T-helper 1 cell treated with Interleukin-12 subunit alpha and Interleukin-12 subunit beta and Interleukin-4 antibody, amounts not matched to agents 30 μg/mL and 1 μg/mL, for 36 hours (primary cell): ENCODE data around the gene PRRC2A.

ENCODE experiments used
- H3K27ac Mint-ChIP-seq: one replicate; pipeline ENCODE4 v1.8.0; 2021; ENCODE audit warnings: mild to moderate bottlenecking, mixed read lengths
- H3K27me3 Mint-ChIP-seq: one replicate; pipeline ENCODE4 v1.8.0; 2021; ENCODE audit warnings: low read depth, mixed read lengths
- H3K36me3 Mint-ChIP-seq: one replicate; pipeline ENCODE4 v1.8.0; 2021; ENCODE audit warnings: low read depth, mixed read lengths
- H3K4me1 Mint-ChIP-seq: one replicate; pipeline ENCODE4 v1.8.0; 2021; ENCODE audit warnings: low read depth, mixed read lengths
- H3K4me3 Mint-ChIP-seq: one replicate; pipeline ENCODE4 v1.8.0; 2021; ENCODE audit warnings: mild to moderate bottlenecking, moderate library complexity, mixed read lengths
- H3K9me3 Mint-ChIP-seq: one replicate; pipeline ENCODE4 v1.8.0; 2021; ENCODE audit warnings: mixed read lengths

The PRRC2A gene

GRCh38 chr6:31620586-31621319 is at the start of gene PRRC2A:
TSS of gene PRRC2A (plus strand) at chr6:31620715. CDS start at chr6:31622790, 2,075 bp downstream.
- Mint-ChIP-seq H3K4me3 (peak within 1 kb of the TSS; percentile 96), H3K27ac (peak within 1 kb of the TSS; percentile 98), H3K9me3 (no peaks in the 10 kb centered on the region), H3K4me1 (peaks cover 35% of the 10 kb centered on the region), H3K36me3 (peaks cover 33% of the 10 kb centered on the region), H3K27me3 (no peaks in the 10 kb centered on the region)

DNA sequence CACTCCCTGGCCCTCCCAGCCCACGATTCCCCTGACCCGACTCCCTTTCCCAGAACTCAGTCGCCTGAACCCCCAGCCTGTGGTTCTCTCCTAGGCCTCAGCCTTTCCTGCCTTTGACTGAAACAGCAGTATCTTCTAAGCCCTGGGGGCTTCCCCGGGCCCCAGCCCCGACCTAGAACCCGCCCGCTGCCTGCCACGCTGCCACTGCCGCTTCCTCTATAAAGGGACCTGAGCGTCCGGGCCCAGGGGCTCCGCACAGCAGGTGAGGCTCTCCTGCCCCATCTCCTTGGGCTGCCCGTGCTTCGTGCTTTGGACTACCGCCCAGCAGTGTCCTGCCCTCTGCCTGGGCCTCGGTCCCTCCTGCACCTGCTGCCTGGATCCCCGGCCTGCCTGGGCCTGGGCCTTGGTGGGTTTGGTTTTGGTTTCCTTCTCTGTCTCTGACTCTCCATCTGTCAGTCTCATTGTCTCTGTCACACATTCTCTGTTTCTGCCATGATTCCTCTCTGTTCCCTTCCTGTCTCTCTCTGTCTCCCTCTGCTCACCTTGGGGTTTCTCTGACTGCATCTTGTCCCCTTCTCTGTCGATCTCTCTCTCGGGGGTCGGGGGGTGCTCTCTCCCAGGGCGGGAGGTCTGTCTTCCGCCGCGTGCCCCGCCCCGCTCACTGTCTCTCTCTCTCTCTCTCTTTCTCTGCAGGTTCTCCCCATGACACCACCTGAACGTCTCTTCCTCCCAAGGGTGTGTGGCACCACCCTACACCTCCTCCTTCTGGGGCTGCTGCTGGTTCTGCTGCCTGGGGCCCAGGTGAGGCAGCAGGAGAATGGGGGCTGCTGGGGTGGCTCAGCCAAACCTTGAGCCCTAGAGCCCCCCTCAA is 48.2 kb upstream of the PRRC2A start, which contains the start of gene LTA:
LTA (plus strand) TSS at position 249 of the 871 bp plus-strand sequence; CDS start at position 703, 454 bp downstream.
- Mint-ChIP-seq H3K4me1 (peaks cover 80% of the 10 kb centered on the region), H3K9me3 (no peaks in the 10 kb centered on the region), H3K27ac (peak within 1 kb of the TSS; percentile 99), H3K4me3 (peak within 1 kb of the TSS; percentile 97), H3K27me3 (peaks cover 13% of the 10 kb centered on the region), H3K36me3 (peaks cover 29% of the 10 kb centered on the region)

- Mint-ChIP-seq H3K27me3 (peaks cover 4% of the 10 kb centered on the region), H3K36me3 (peaks cover 37% of the 10 kb centered on the region), H3K27ac (peak overlapping the region; percentile 99), H3K4me3 (peak overlapping the region; percentile 97), H3K9me3 (no peaks in the 10 kb centered on the region), H3K4me1 (peaks cover 75% of the 10 kb centered on the region)
These were observed 47.0 kb upstream of the PRRC2A start for GRCh38 chr6:31573239-31574105.

DNA sequence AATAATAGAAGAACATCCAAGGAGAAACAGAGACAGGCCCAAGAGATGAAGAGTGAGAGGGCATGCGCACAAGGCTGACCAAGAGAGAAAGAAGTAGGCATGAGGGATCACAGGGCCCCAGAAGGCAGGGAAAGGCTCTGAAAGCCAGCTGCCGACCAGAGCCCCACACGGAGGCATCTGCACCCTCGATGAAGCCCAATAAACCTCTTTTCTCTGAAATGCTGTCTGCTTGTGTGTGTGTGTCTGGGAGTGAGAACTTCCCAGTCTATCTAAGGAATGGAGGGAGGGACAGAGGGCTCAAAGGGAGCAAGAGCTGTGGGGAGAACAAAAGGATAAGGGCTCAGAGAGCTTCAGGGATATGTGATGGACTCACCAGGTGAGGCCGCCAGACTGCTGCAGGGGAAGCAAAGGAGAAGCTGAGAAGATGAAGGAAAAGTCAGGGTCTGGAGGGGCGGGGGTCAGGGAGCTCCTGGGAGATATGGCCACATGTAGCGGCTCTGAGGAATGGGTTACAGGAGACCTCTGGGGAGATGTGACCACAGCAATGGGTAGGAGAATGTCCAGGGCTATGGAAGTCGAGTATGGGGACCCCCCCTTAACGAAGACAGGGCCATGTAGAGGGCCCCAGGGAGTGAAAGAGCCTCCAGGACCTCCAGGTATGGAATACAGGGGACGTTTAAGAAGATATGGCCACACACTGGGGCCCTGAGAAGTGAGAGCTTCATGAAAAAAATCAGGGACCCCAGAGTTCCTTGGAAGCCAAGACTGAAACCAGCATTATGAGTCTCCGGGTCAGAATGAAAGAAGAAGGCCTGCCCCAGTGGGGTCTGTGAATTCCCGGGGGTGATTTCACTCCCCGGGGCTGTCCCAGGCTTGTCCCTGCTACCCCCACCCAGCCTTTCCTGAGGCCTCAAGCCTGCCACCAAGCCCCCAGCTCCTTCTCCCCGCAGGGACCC is 46.1 kb upstream of the PRRC2A start:
- Mint-ChIP-seq H3K4me3 (peak overlapping the region; percentile 97), H3K27me3 (peaks cover 1% of the 10 kb centered on the region), H3K36me3 (peaks cover 46% of the 10 kb centered on the region), H3K4me1 (peaks cover 73% of the 10 kb centered on the region), H3K9me3 (no peaks in the 10 kb centered on the region), H3K27ac (peak overlapping the region; percentile 99)

GRCh38 chr6:31575335-31575901 is 45.1 kb upstream of the PRRC2A start, which contains the start of gene TNF:
TSS of gene TNF (plus strand) at chr6:31575565. CDS start at chr6:31575742, 177 bp downstream.
- Mint-ChIP-seq H3K27ac (peak within 1 kb of the TSS; percentile 99), H3K4me1 (peaks cover 70% of the 10 kb centered on the region), H3K4me3 (peak within 1 kb of the TSS; percentile 97), H3K9me3 (no peaks in the 10 kb centered on the region), H3K36me3 (peaks cover 55% of the 10 kb centered on the region), H3K27me3 (no peaks in the 10 kb centered on the region)

GRCh38 chr6:31575952-31576685 is 44.4 kb upstream of the PRRC2A start:
- Mint-ChIP-seq H3K27me3 (no peaks in the 10 kb centered on the region), H3K27ac (peak overlapping the region; percentile 99), H3K36me3 (peaks cover 62% of the 10 kb centered on the region), H3K4me1 (peaks cover 67% of the 10 kb centered on the region), H3K9me3 (no peaks in the 10 kb centered on the region), H3K4me3 (peak overlapping the region; percentile 97)

- peak overlapping the region; percentile 99 for H3K27ac Mint-ChIP-seq
- no peaks in the 10 kb centered on the region for H3K27me3 Mint-ChIP-seq
- H3K9me3 Mint-ChIP-seq, result no peaks in the 10 kb centered on the region
- H3K4me3 Mint-ChIP-seq, result peak overlapping the region; percentile 97
- peaks cover 62% of the 10 kb centered on the region for H3K4me1 Mint-ChIP-seq
- H3K36me3 Mint-ChIP-seq, result peaks cover 71% of the 10 kb centered on the region
These were observed 43.5 kb upstream of the PRRC2A start for GRCh38 chr6:31576897-31577578.

GRCh38 chr6:31577579-31577966 is 42.9 kb upstream of the PRRC2A start:
- H3K4me3 Mint-ChIP-seq, result peak overlapping the region; percentile 97
- H3K9me3 Mint-ChIP-seq, result no peaks in the 10 kb centered on the region
- H3K27ac Mint-ChIP-seq, result peak overlapping the region; percentile 99
- peaks cover 74% of the 10 kb centered on the region for H3K36me3 Mint-ChIP-seq
- H3K27me3 Mint-ChIP-seq, result no peaks in the 10 kb centered on the region
- peaks cover 63% of the 10 kb centered on the region for H3K4me1 Mint-ChIP-seq

DNA sequence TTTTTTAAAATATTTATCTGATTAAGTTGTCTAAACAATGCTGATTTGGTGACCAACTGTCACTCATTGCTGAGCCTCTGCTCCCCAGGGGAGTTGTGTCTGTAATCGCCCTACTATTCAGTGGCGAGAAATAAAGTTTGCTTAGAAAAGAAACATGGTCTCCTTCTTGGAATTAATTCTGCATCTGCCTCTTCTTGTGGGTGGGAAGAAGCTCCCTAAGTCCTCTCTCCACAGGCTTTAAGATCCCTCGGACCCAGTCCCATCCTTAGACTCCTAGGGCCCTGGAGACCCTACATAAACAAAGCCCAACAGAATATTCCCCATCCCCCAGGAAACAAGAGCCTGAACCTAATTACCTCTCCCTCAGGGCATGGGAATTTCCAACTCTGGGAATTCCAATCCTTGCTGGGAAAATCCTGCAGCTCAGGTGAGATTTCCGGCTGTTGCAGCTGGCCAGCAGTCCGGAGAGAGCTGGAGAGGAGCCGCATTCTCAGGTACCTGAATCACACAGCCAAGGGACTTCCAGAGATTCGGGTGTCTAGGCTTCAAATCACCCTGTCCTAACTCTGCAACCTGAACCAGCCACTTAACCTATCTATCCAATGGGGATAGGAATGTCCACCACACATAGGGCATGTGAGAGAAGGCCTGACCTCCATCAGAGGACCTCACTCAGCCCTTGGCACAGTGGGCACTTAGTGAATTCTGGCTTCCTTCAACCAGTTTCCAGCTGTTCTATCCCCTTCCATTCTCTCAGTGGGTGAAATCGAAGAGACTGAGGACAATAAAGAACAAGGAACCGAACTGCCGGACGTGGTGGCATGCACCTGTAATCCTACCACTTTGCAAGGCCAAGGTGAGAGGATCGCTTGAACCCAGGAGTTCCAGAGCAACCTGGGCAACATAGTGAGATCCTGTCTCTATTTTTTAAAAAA is 42.1 kb upstream of the PRRC2A start:
- Mint-ChIP-seq H3K4me3 (peak overlapping the region; percentile 100), H3K27me3 (no peaks in the 10 kb centered on the region), H3K4me1 (peaks cover 61% of the 10 kb centered on the region), H3K27ac (peak overlapping the region; percentile 99), H3K9me3 (no peaks in the 10 kb centered on the region), H3K36me3 (peaks cover 74% of the 10 kb centered on the region)

DNA sequence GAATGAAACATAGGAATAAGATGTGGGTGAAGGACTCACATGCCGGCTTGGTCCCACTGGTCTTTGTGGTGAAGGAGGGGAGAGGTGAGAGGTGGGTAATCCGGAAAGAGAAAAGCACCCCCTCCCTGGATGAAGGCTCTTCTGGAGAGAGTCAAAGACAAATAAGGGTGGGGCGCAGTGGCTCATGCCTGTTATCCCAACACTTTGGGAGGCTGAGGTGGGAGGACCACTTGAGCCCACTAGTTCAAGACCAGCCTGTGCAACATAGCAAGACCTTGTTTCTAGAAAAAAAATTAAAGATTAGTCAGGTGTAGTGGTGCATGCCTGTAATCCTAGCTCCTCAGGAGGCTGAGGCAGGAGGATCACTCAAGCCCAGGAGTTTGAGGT is 41.4 kb upstream of the PRRC2A start:
- no peaks in the 10 kb centered on the region for H3K27me3 Mint-ChIP-seq
- H3K9me3 Mint-ChIP-seq, result no peaks in the 10 kb centered on the region
- H3K4me1 Mint-ChIP-seq, result peaks cover 54% of the 10 kb centered on the region
- H3K27ac Mint-ChIP-seq, result peak overlapping the region; percentile 99
- peaks cover 72% of the 10 kb centered on the region for H3K36me3 Mint-ChIP-seq
- H3K4me3 Mint-ChIP-seq, result peak overlapping the region; percentile 100
